Measurements from ENCODE around the gene PRRT4. TPM values are rescaled to one million over a fixed set of nuclear protein-coding genes. Genes with fewer than 3 reads are reported as not detected.
A peak's percentile ranks its signal among the peaks of the same experiment; 100 is the strongest.

PRRT4 gene
- total and polyA plus RNA-seq, 2 experiments from 2014 or later = 0.55 to 0.56 TPM

- Histone ChIP-seq H3F3A (replicated peaks; ENCODE audit: low read depth) (no peaks in the 10 kb centered on the region), H3K36me3 (ENCODE audit: insufficient read depth) (no peaks in the 10 kb centered on the region), H2AFZ (no peak overlapping the region), H3K79me2 (replicated peaks; ENCODE audit: insufficient read depth) (peaks cover 7% of the 10 kb centered on the region), H4K20me1 (replicated peaks; ENCODE audit: insufficient read depth) (0 out of 2 replicates have a peak, but pooled peaks cover 6% of the 10 kb centered on the region), H3K4me3 (no peak overlapping the region), H3K9me2 (ENCODE audit: insufficient read depth) (no peaks in the 10 kb centered on the region), H3K4me1 (ENCODE audit: insufficient read depth) (peaks cover 5% of the 10 kb centered on the region), H3K27me3 (ENCODE audit: insufficient read depth) (peaks cover 53% of the 10 kb centered on the region), H3K4me2 (no peak overlapping the region), H3K27ac (ENCODE audit: low read depth) (no peak overlapping the region)
- peak; percentile 74 for DNase-seq (ENCODE audit: low spot score)
- Mint-ChIP-seq H3K27ac (no peak overlapping the region), H3K4me3 (no peak overlapping the region), H3K36me3 (ENCODE audit: low read depth) (no peaks in the 10 kb centered on the region; the same call in 2 of the 3 replicates), H3K9me3 (no peaks in the 10 kb centered on the region; the same call in 2 of the 3 replicates), H3K27me3 (ENCODE audit: insufficient read depth, low read depth, poor library complexity) (peaks cover 29% of the 10 kb centered on the region), H3K4me1 (peaks cover 4% of the 10 kb centered on the region)
- peak; percentile 4; the same call in 1 of the 3 replicates for ATAC-seq
- TF ChIP-seq EZH2 (IDR thresholded peaks at IDR 0.05; ENCODE audit: low read depth, unreplicated experiment) = no peak
- TF ChIP-seq ZNF331 (CRISPR knock-in tag; IDR thresholded peaks at IDR 0.05; ENCODE audit: low read depth) = no peak
- TF ChIP-seq, protein P1, sequence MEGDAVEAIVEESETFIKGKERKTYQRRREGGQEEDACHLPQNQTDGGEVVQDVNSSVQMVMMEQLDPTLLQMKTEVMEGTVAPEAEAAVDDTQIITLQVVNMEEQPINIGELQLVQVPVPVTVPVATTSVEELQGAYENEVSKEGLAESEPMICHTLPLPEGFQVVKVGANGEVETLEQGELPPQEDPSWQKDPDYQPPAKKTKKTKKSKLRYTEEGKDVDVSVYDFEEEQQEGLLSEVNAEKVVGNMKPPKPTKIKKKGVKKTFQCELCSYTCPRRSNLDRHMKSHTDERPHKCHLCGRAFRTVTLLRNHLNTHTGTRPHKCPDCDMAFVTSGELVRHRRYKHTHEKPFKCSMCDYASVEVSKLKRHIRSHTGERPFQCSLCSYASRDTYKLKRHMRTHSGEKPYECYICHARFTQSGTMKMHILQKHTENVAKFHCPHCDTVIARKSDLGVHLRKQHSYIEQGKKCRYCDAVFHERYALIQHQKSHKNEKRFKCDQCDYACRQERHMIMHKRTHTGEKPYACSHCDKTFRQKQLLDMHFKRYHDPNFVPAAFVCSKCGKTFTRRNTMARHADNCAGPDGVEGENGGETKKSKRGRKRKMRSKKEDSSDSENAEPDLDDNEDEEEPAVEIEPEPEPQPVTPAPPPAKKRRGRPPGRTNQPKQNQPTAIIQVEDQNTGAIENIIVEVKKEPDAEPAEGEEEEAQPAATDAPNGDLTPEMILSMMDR (conservative IDR thresholded peaks at IDR 0.05; ENCODE audit: low read depth in 2 of 2) = peak; percentile 71 to 91
- TF ChIP-seq STAT1 (IDR thresholded peaks at IDR 0.05; ENCODE audit: unreplicated experiment) = no peak
- TF ChIP-seq CREB1 (CRISPR knock-in tag; IDR thresholded peaks at IDR 0.05; ENCODE audit: low read depth) = no peak
- TF ChIP-seq JUNB (IDR thresholded peaks at IDR 0.05; ENCODE audit: unreplicated experiment) = no peak
- no peak for TF ChIP-seq ZNF114 (CRISPR knock-in tag; IDR thresholded peaks at IDR 0.05)
Measured at GRCh38 chr7:128347647-128348097, 13.8 kb downstream of the PRRT4 start.

GRCh38 chr7:128344431-128344774 lies 17.1 kb downstream of the PRRT4 start:
- H3K4me1 ChIP-seq (ENCODE audit: insufficient read depth) = peaks cover 11% of the 10 kb centered on the region
- H3K79me2 ChIP-seq (replicated peaks; ENCODE audit: insufficient read depth) = peaks cover 37% of the 10 kb centered on the region
- Mint-ChIP-seq H3K4me3 (peak overlapping the region; percentile 96; the same call in 1 of the 3 replicates), H3K4me1 (peaks cover 9% of the 10 kb centered on the region), H3K27me3 (ENCODE audit: insufficient read depth, low read depth, poor library complexity) (peaks cover 11% of the 10 kb centered on the region), H3K27ac (no peak overlapping the region), H3K36me3 (ENCODE audit: low read depth) (peaks cover 3% of the 10 kb centered on the region; the same call in 2 of the 3 replicates), H3K9me3 (no peaks in the 10 kb centered on the region)
- DNase-seq (ENCODE audit: low spot score) = no peak
- no peak overlapping the region for H3K4me2 ChIP-seq
- H3K9me2 ChIP-seq (ENCODE audit: insufficient read depth) = no peaks in the 10 kb centered on the region
- TF ChIP-seq EZH2 (IDR thresholded peaks at IDR 0.05; ENCODE audit: low read depth, unreplicated experiment) = no peak
- no peak for TF ChIP-seq POLR2AphosphoS5 (IDR thresholded peaks at IDR 0.05; ENCODE audit: low read depth)
- no peak for TF ChIP-seq CREB1 (CRISPR knock-in tag; IDR thresholded peaks at IDR 0.05; ENCODE audit: low read depth)
- no peak for TF ChIP-seq NANOG (IDR thresholded peaks at IDR 0.05; ENCODE audit: borderline replicate concordance)
- TF ChIP-seq ZNF114 (CRISPR knock-in tag; IDR thresholded peaks at IDR 0.05) = no peak
- peaks cover 22% of the 10 kb centered on the region for H3K27me3 ChIP-seq (ENCODE audit: insufficient read depth)
- no peak overlapping the region for H3K4me3 ChIP-seq
- H3K36me3 ChIP-seq (ENCODE audit: insufficient read depth) = no peaks in the 10 kb centered on the region
- no peaks in the 10 kb centered on the region for H3F3A ChIP-seq (replicated peaks; ENCODE audit: low read depth)
- peak overlapping the region; percentile 98 for H2AFZ ChIP-seq
- no peak for ATAC-seq
- peaks cover 22% of the 10 kb centered on the region for H4K20me1 ChIP-seq (replicated peaks; ENCODE audit: insufficient read depth)
- H3K27ac ChIP-seq (ENCODE audit: low read depth) = no peak overlapping the region
